CD4-positive, alpha-beta memory T cell (primary cell): ENCODE data around the gene NOTCH2. TPM values are rescaled to one million over a fixed set of nuclear protein-coding genes. Genes with fewer than 3 reads are reported as not detected.

Source experiments
- CTCF ChIA-PET: fragments of 350-600 bp; sonication (Branson Sonifier 250); formaldehyde crosslinking; loops from one replicate; lab custom pipeline; 2021; ENCODE audit warnings: inconsistent platforms; ENCODE audit not compliant: partially characterized antibody; lab: Charles Lee
- POLR2A ChIA-PET: fragments of 350-600 bp; sonication (Branson Sonifier 250); formaldehyde crosslinking; loops from one replicate; lab custom pipeline; 2021; ENCODE audit not compliant: partially characterized antibody; lab: Charles Lee
- DNase-seq, 5 donors: peaks; one replicate each; pipeline versions ENCODE4 v3.0.0 to v3.0.0-alpha.2; 2020 to 2022; ENCODE audit warnings: mixed read lengths in 1 of 5
- H3K27ac ChIP-seq: one replicate; pipeline ENCODE4 v1.7.0; 2013; ENCODE audit warnings: low read depth, low read length
- H3K27me3 ChIP-seq: 2 replicates; pipeline ENCODE4 v1.7.0; 2013; ENCODE audit warnings: mild to moderate bottlenecking, low read length, moderate library complexity; ENCODE audit not compliant: insufficient read depth
- H3K36me3 ChIP-seq: 2 replicates; pipeline ENCODE4 v1.7.0; 2013; ENCODE audit warnings: mild to moderate bottlenecking, low read length, moderate library complexity; ENCODE audit not compliant: insufficient read depth
- H3K4me1 ChIP-seq: 2 replicates; pipeline ENCODE4 v1.7.0; 2013; ENCODE audit warnings: mild to moderate bottlenecking, low read length, moderate library complexity; ENCODE audit not compliant: insufficient read depth
- H3K4me3 ChIP-seq, 2 donors: one replicate each; pipeline ENCODE4 v1.7.0; 2013; ENCODE audit warnings: low read length in 2 of 2, mild to moderate bottlenecking in 1 of 2
- H3K9me3 ChIP-seq, 2 donors: one replicate each; pipeline ENCODE4 v1.7.0; 2013; ENCODE audit warnings: low read length in 2 of 2, control low read depth in 1 of 2; ENCODE audit not compliant: control insufficient read depth in 1 of 2
- H3K27ac Mint-ChIP-seq, 7 donors: one replicate each; pipeline ENCODE4 v1.8.0; 2020 to 2021; ENCODE audit warnings: mixed read lengths in 7 of 7, mild to moderate bottlenecking in 6 of 7, inconsistent platforms in 3 of 7, moderate library complexity in 3 of 7
- H3K27me3 Mint-ChIP-seq, 2 donors: one replicate each; pipeline ENCODE4 v1.8.0; 2020 to 2021; ENCODE audit warnings: mixed read lengths in 2 of 2
- H3K36me3 Mint-ChIP-seq, 2 donors: one replicate each; pipeline ENCODE4 v1.8.0; 2020 to 2021; ENCODE audit warnings: mixed read lengths in 2 of 2, inconsistent platforms in 1 of 2, mild to moderate bottlenecking in 1 of 2
- H3K4me1 Mint-ChIP-seq, 4 donors: one replicate each; pipeline ENCODE4 v1.8.0; 2020 to 2021; ENCODE audit warnings: mixed read lengths in 4 of 4, mild to moderate bottlenecking in 1 of 4
- H3K4me3 Mint-ChIP-seq, 8 donors: one replicate each; pipeline ENCODE4 v1.8.0; 2020 to 2021; ENCODE audit warnings: mixed read lengths in 8 of 8, mild to moderate bottlenecking in 7 of 8, moderate library complexity in 6 of 8, inconsistent platforms in 3 of 8
- H3K9me3 Mint-ChIP-seq, 8 donors: one replicate each; pipeline ENCODE4 v1.8.0; 2020 to 2021; ENCODE audit warnings: mixed read lengths in 8 of 8, mild to moderate bottlenecking in 5 of 8, inconsistent platforms in 3 of 8, moderate library complexity in 1 of 8
- intact Hi-C: fragments of 100-400 bp; cut with micrococcal nuclease; formaldehyde crosslinking; loops from one replicate; pipeline ENCODE4 v1.15.1; 2023
- polyA plus RNA-seq, 2 donors: library from polyadenylated mRNA; unstranded; fragments of 300-500 nt; fragmentation: Illumina TruSeq; gene quantifications; one replicate each; pipeline ENCODE4 v1.2.3, GENCODE V29; 2021
- total RNA-seq, 2 experiments: library from RNA; stranded (reverse); gene quantifications; one replicate each; pipeline ENCODE4 v1.2.3, GENCODE V29; 2021

NOTCH2 gene
- total and polyA plus RNA-seq, 4 experiments from 2014 or later, result 11.1 to 61.3 (median 43.3) TPM

DNA sequence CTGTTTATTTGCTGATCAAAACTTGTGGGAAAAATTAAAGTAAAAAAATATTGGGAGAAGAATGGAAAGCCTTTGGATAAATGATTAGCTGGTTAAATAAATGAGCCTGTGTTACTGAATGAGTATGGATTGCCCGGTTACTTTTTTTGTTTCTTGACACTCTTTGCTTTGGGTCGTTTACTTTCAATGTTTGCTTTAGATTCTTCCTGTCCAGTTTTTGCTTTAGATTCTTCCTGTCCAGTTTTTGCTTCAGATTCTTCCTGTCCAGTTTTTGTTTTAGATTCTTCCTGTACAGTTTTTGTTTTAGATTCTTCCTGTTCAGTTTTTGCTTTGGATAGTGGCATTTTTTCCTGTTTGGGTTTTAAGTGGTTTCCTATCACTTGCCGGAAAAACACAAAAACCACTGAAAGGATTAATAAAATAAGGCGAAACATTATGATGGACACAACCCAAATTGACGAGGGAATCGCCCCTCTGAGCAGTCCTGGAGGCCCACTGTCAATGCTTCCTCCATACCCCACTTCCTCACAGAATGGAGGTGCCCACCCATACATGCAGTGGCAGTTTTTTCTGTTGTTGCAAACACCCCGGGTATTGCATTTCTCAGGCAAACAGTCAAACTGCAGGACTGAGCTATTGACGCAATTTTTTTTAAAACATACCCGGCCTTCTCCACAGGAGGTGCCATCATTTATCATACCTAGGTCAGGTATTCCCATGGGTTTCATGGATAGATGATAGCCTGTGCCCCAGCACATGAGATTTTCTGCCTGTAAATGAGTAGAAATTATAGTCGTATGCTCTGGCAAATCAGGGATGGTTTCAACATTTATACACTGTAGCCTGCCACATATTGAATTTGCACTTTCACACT is 175.4 kb downstream of the NOTCH2 start:
- Histone ChIP-seq H3K27me3 (no peaks in the 10 kb centered on the region), H3K4me3 (no peak overlapping the region), H3K36me3 (no peaks in the 10 kb centered on the region), H3K9me3 (no peaks in the 10 kb centered on the region), H3K4me1 (peaks cover 13% of the 10 kb centered on the region), H3K27ac (no peak overlapping the region)
- intact Hi-C loops, result no loop called here
- H3K27ac Mint-ChIP-seq, result no peak overlapping the region
- peak overlapping the region in 1 of 8 donors; percentile 16 for H3K4me3 Mint-ChIP-seq
- H3K36me3 Mint-ChIP-seq, result no peaks in the 10 kb centered on the region
- H3K9me3 Mint-ChIP-seq, result peaks cover 0 to 4% (median under 1%) of the 10 kb centered on the region in 8 donors
- ChIA-PET POLR2A (no interaction called here), CTCF (no interaction called here)
- no peak for DNase-seq
- H3K27me3 Mint-ChIP-seq, result peaks cover 10 to 12% of the 10 kb centered on the region in 2 donors
- H3K4me1 Mint-ChIP-seq, result peaks cover 7 to 12% (median 11%) of the 10 kb centered on the region in 4 donors

DNA sequence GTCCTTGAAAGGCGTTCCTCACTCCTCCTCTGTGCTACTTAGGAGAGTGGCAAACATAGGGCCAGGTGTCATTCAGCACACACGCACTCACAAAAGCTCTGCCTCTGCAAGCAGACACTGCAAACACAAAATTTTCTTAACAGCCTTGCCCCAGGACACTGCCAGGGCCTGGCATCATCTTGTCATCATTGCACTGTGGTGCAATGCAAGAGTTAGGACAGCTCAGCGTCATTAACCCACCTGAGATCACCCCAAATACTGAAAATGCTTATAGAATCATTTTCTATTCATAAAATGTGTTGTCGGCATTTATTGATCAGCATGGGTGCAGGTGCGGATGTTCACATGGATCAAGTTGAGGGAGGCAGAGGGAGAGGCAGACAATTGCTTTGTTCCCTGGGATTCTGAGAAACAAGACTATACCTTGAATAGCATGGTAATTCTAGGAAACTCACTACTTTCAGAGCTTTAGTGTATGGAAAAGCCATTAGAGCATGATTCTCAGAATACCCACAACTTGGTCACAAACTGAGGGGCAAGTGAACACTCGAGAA is 176.1 kb downstream of the NOTCH2 start:
- peak overlapping the region in 1 of 7 donors; percentile 8 for H3K27ac Mint-ChIP-seq
- peaks cover 7 to 12% (median 11%) of the 10 kb centered on the region in 4 donors for H3K4me1 Mint-ChIP-seq
- H3K9me3 Mint-ChIP-seq, result peaks cover 0 to 12% (median 7%) of the 10 kb centered on the region in 8 donors
- H3K4me3 ChIP-seq, result no peak overlapping the region
- peaks cover 13 to 19% of the 10 kb centered on the region in 2 donors for H3K27me3 Mint-ChIP-seq
- H3K4me1 ChIP-seq, result peaks cover 13% of the 10 kb centered on the region
- H3K4me3 Mint-ChIP-seq, result peak overlapping the region in 1 of 8 donors; percentile 41
- H3K27me3 ChIP-seq, result no peaks in the 10 kb centered on the region
- H3K36me3 Mint-ChIP-seq, result peaks cover 0 to 6% of the 10 kb centered on the region in 2 donors
- ChIA-PET POLR2A (no interaction called here), CTCF (no interaction called here)
- DNase-seq, result no peak
- no peaks in the 10 kb centered on the region for H3K9me3 ChIP-seq
- no peaks in the 10 kb centered on the region for H3K36me3 ChIP-seq
- intact Hi-C loops, result no loop called here
- H3K27ac ChIP-seq, result no peak overlapping the region

DNA sequence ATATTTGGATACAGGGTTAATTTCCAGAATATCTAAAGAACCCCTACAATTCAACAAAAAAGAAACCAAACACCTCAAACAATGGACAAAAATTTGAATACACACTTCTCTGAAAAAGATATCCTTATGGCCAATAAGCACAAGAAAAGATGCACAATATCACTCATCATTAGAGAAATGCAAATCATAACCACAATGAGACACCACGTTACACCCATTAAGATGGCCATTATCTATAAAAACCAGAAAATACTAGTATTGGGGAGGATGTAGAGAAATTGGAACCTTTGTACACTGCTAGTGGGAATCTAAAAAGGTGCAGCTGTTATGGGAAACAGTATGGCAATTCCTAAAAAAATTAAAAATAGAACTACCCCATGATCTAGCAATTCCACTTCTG is 178.1 kb downstream of the NOTCH2 start:
- H3K36me3 Mint-ChIP-seq, result peaks cover 0 to 10% of the 10 kb centered on the region in 2 donors
- Histone ChIP-seq H3K27ac (no peak overlapping the region), H3K27me3 (no peaks in the 10 kb centered on the region), H3K9me3 (no peaks in the 10 kb centered on the region), H3K36me3 (no peaks in the 10 kb centered on the region), H3K4me3 (no peak overlapping the region), H3K4me1 (peaks cover 13% of the 10 kb centered on the region)
- DNase-seq, result no peak
- peaks cover 0 to 16% (median 10%) of the 10 kb centered on the region in 8 donors for H3K9me3 Mint-ChIP-seq
- H3K4me1 Mint-ChIP-seq, result peaks cover 7 to 12% (median 11%) of the 10 kb centered on the region in 4 donors
- peaks cover 12 to 21% of the 10 kb centered on the region in 2 donors for H3K27me3 Mint-ChIP-seq
- intact Hi-C loops, result no loop called here
- no peak overlapping the region for H3K4me3 Mint-ChIP-seq
- no peak overlapping the region for H3K27ac Mint-ChIP-seq
- POLR2A ChIA-PET, result no interaction called here
- CTCF ChIA-PET, result no interaction called here

DNA sequence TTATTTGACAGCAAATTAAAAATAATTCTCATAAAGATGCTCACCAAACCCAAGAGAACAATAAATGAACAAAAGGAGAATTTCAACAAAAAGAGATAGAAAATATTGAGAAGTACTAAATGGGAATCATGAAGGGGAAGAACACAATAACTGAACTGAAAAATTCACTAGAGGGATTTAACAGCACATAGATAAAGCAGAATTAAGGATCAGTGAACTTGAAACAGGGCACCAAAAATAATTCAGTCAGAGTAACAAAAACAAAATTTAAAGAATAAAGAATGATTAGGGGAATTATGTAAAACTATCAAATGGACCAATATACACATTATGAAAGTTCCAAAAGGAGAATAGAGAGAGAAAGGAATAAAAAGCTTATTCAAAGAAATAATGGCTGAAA is 181.0 kb downstream of the NOTCH2 start:
- no peak overlapping the region for H3K27ac ChIP-seq
- H3K27ac Mint-ChIP-seq, result peak overlapping the region in 1 of 7 donors; percentile 39
- peaks cover 0 to 16% (median 10%) of the 10 kb centered on the region in 8 donors for H3K9me3 Mint-ChIP-seq
- H3K9me3 ChIP-seq, result no peaks in the 10 kb centered on the region
- CTCF ChIA-PET, result no interaction called here
- no peak overlapping the region for H3K4me3 Mint-ChIP-seq
- DNase-seq, result no peak
- POLR2A ChIA-PET, result no interaction called here
- intact Hi-C loops, result no loop called here
- peaks cover 14 to 25% of the 10 kb centered on the region in 2 donors for H3K27me3 Mint-ChIP-seq
- peaks cover 0 to 10% of the 10 kb centered on the region in 2 donors for H3K36me3 Mint-ChIP-seq
- peaks cover 5 to 6% (median 5%) of the 10 kb centered on the region in 4 donors for H3K4me1 Mint-ChIP-seq
- H3K36me3 ChIP-seq, result no peaks in the 10 kb centered on the region
- no peaks in the 10 kb centered on the region for H3K27me3 ChIP-seq
- peaks cover 6% of the 10 kb centered on the region for H3K4me1 ChIP-seq
- no peak overlapping the region for H3K4me3 ChIP-seq

DNA sequence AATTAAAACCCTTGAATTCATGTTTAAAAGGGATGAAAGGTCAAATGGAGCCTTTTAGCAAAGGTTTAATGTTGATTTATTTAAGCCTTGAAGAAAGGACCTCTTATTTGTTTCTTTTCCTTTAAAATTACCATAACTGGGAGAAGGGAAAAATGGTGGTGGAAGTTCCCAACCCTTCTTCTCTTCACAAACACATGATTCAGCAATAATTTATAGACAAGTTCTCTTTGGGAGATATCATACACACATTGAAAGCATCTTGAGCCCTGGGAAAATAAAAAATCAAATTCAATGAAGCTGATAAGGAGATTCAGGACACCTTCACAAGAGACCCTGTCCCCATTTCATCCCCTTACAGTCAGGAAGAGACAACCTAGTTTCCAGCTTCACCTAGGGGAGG is 182.0 kb downstream of the NOTCH2 start:
- Mint-ChIP-seq H3K27ac (no peak overlapping the region), H3K36me3 (peaks cover 0 to 10% of the 10 kb centered on the region in 2 donors), H3K9me3 (peaks cover 0 to 16% (median 10%) of the 10 kb centered on the region in 8 donors), H3K4me1 (no peaks in the 10 kb centered on the region), H3K27me3 (peaks cover 14 to 25% of the 10 kb centered on the region in 2 donors), H3K4me3 (no peak overlapping the region)
- Histone ChIP-seq H3K27me3 (no peaks in the 10 kb centered on the region), H3K4me3 (no peak overlapping the region), H3K4me1 (no peaks in the 10 kb centered on the region), H3K9me3 (no peaks in the 10 kb centered on the region), H3K27ac (no peak overlapping the region), H3K36me3 (no peaks in the 10 kb centered on the region)
- ChIA-PET POLR2A (no interaction called here), CTCF (interaction anchor here (1.1 to 1.8 kb wide), 4 partner anchors 9 to 23 kb away, joined by 3 to 5 read pairs (median 4); no protein-coding TSS in a partner anchor)
- no peak for DNase-seq
- intact Hi-C loops, result no loop called here

DNA sequence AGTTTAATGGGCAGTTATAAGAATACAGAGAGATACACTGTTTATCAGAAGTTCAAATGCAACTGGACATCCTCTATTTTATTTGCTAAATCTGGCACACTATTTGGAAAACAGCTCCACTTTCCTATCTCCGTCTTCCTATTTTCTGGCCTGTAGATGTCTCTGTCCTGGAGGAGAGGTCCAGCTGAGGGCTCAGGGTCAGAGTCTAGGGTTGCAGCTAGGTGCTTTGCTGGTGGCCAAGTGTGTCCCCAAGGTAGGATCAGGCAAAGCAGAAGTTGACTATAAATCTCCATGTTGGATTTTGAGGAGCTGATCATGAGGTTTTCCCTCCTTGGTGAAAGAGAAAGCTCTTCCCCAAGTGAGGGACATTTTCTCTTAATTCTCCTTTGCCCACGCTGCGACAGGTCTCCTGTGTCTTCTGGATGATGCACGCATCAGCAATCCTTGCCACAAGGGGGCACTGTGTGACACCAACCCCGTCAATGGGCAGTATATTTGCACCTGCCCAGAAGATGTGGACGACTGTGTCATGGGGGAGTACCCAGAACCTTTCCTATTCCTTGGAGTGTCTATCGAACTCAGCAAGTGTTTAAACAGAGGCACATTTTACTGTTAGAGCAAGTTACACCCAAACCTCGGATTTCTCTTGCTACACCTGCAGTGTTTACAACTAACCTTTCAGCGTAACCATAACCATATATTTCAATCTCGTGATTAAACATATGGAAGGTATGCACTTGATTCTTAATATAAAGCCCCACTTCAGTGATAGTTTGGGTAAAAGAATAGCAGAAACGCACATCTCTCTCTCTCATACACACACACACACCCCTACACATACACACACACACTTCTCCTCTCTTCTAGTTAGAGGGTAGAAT is 183.3 kb downstream of the NOTCH2 start:
- ChIA-PET POLR2A (no interaction called here), CTCF (interaction anchor here (0.6 to 1.8 kb wide), 10 partner anchors 7 to 82 kb away, joined by 3 to 5 read pairs (median 3); no protein-coding TSS in a partner anchor)
- no peaks in the 10 kb centered on the region for H3K4me1 Mint-ChIP-seq
- peaks cover 14 to 25% of the 10 kb centered on the region in 2 donors for H3K27me3 Mint-ChIP-seq
- no peak overlapping the region for H3K4me3 ChIP-seq
- H3K36me3 ChIP-seq, result no peaks in the 10 kb centered on the region
- H3K9me3 Mint-ChIP-seq, result peaks cover 0 to 16% (median 10%) of the 10 kb centered on the region in 8 donors
- no peak overlapping the region for H3K27ac ChIP-seq
- peaks cover 0 to 10% of the 10 kb centered on the region in 2 donors for H3K36me3 Mint-ChIP-seq
- no peaks in the 10 kb centered on the region for H3K4me1 ChIP-seq
- H3K27ac Mint-ChIP-seq, result no peak overlapping the region
- H3K4me3 Mint-ChIP-seq, result peak overlapping the region in 1 of 8 donors; percentile 4
- intact Hi-C loops, result no loop called here
- peak in 4 of 5 donors; percentile 12 to 39 (median 34) for DNase-seq
- H3K27me3 ChIP-seq, result no peaks in the 10 kb centered on the region
- H3K9me3 ChIP-seq, result no peaks in the 10 kb centered on the region
